Measurements from ENCODE around the gene USH1C. TPM values are rescaled to one million over a fixed set of nuclear protein-coding genes. Genes with fewer than 3 reads are reported as not detected.

Gene USH1C
- total and polyA plus RNA-seq, 9 of the 15 experiments (the other 6 are each of a cell fraction or from before 2014, with no cell fraction given): 0.04 TPM; not detected in 8

DNA sequence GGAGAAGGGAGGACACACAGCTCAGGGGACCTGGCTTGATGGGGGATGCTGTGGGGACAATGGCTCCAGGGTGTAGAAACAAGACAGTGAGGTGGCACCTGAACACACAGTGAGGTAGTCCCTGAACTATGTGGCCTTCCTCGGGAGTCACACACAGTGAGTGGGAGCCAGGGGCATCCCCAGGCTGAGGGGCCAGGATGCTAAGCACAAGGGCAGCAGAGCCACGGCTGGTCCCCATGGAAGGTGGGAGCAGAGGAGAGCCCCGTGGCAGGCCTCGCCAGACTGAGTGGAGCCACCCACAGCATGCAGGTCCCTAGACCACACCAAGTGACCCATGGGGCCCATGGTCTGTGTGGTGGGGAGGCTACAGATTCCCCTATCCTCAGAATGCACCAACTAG lies 41.6 kb downstream of the USH1C start:
- ATAC-seq: no peak
- no peaks in the 10 kb centered on the region for H3K4me1 ChIP-seq (replicated peaks in 1 of 2; ENCODE audit: control insufficient read depth in 2 of 2, insufficient read depth in 2 of 2, low read length in 2 of 2)
- peaks cover under 1 to 62% of the 10 kb centered on the region in 2 experiments; a peak in 3 of 5 replicates for H3K27me3 ChIP-seq (ENCODE audit: control insufficient read depth in 2 of 2, insufficient read depth in 2 of 2, low read length in 2 of 2)
- H4K20me1 ChIP-seq (replicated peaks; ENCODE audit: control insufficient read depth, insufficient read depth, low read length): no peaks in the 10 kb centered on the region; the same call in 1 of the 2 replicates
- DNase-seq (ENCODE audit: extremely low read depth in 1 of 4, low spot score in 3 of 4): no peak
- intact Hi-C loops (cut with micrococcal nuclease) (no loop called here), in situ Hi-C loops (cut with MboI) (no loop called here)
- BruUV-seq (replicated peaks): no TSS peak
- no peak overlapping the region for H3K4me2 ChIP-seq (ENCODE audit: insufficient read depth, low read length)
- TF ChIP-seq HOXB6 (CRISPR knock-in tag; IDR thresholded peaks at IDR 0.05; ENCODE audit: borderline replicate concordance) (no peak), ZNF197 (CRISPR knock-in tag; IDR thresholded peaks at IDR 0.05; ENCODE audit: low read depth) (no peak), RUNX1 (IDR thresholded peaks at IDR 0.05; ENCODE audit: low read depth) (no peak), NFE2L1 (tag; IDR thresholded peaks at IDR 0.05; ENCODE audit: borderline replicate concordance, low read depth) (no peak), MCM7 (IDR thresholded peaks at IDR 0.05) (no peak), ZNF75A (CRISPR knock-in tag; IDR thresholded peaks at IDR 0.05) (no peak), HNRNPH1 (optimal IDR thresholded peaks at IDR 0.05; ENCODE audit: low read depth, low read length) (no peak), HMG20B (CRISPR knock-in tag; IDR thresholded peaks at IDR 0.05) (no peak), TAF15 (IDR thresholded peaks at IDR 0.05; ENCODE audit: low read depth, low read length) (no peak), ZNF436 (CRISPR knock-in tag; IDR thresholded peaks at IDR 0.05) (no peak), RBM22 (IDR thresholded peaks at IDR 0.05; ENCODE audit: low read depth, low read length, poor library complexity, severe bottlenecking) (no peak), HDAC3 (IDR thresholded peaks at IDR 0.05; ENCODE audit: borderline replicate concordance, partially characterized antibody) (no peak), ELF2 (CRISPR knock-in tag; IDR thresholded peaks at IDR 0.05) (no peak), EP300 (IDR thresholded peaks at IDR 0.05; ENCODE audit: low read length) (no peak), ZNF3 (CRISPR knock-in tag; IDR thresholded peaks at IDR 0.05) (no peak)
- TF ChIP-seq, protein P1, sequence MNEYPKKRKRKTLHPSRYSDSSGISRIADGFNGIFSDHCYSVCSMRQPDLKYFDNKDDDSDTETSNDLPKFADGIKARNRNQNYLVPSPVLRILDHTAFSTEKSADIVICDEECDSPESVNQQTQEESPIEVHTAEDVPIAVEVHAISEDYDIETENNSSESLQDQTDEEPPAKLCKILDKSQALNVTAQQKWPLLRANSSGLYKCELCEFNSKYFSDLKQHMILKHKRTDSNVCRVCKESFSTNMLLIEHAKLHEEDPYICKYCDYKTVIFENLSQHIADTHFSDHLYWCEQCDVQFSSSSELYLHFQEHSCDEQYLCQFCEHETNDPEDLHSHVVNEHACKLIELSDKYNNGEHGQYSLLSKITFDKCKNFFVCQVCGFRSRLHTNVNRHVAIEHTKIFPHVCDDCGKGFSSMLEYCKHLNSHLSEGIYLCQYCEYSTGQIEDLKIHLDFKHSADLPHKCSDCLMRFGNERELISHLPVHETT (CRISPR knock-in tag; conservative IDR thresholded peaks at IDR 0.05 in 1 of 2, IDR thresholded peaks at IDR 0.05 in 1 of 2): no peak
- TF ChIP-seq, protein P2, sequence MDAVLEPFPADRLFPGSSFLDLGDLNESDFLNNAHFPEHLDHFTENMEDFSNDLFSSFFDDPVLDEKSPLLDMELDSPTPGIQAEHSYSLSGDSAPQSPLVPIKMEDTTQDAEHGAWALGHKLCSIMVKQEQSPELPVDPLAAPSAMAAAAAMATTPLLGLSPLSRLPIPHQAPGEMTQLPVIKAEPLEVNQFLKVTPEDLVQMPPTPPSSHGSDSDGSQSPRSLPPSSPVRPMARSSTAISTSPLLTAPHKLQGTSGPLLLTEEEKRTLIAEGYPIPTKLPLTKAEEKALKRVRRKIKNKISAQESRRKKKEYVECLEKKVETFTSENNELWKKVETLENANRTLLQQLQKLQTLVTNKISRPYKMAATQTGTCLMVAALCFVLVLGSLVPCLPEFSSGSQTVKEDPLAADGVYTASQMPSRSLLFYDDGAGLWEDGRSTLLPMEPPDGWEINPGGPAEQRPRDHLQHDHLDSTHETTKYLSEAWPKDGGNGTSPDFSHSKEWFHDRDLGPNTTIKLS (IDR thresholded peaks at IDR 0.05; ENCODE audit: borderline replicate concordance, low read depth): no peak
- TF ChIP-seq, protein P3, sequence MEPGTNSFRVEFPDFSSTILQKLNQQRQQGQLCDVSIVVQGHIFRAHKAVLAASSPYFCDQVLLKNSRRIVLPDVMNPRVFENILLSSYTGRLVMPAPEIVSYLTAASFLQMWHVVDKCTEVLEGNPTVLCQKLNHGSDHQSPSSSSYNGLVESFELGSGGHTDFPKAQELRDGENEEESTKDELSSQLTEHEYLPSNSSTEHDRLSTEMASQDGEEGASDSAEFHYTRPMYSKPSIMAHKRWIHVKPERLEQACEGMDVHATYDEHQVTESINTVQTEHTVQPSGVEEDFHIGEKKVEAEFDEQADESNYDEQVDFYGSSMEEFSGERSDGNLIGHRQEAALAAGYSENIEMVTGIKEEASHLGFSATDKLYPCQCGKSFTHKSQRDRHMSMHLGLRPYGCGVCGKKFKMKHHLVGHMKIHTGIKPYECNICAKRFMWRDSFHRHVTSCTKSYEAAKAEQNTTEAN (CRISPR knock-in tag; IDR thresholded peaks at IDR 0.05): no peak
- POLR2A ChIA-PET: no interaction called here
- H3K9me3 ChIP-seq (replicated peaks; ENCODE audit: control insufficient read depth, insufficient read depth, low read depth, low read length): no peaks in the 10 kb centered on the region
- no peaks in the 10 kb centered on the region for H3K79me2 ChIP-seq (ENCODE audit: control insufficient read depth, insufficient read depth, low read length)
- no peak overlapping the region for H3K9ac ChIP-seq (ENCODE audit: insufficient read depth in 1 of 2, low read depth in 2 of 2, low read length in 2 of 2)
- H3K9me1 ChIP-seq (ENCODE audit: control insufficient read depth, insufficient read depth, low read length): peaks cover 4% of the 10 kb centered on the region
- H3K36me3 ChIP-seq (ENCODE audit: control insufficient read depth, insufficient read depth, low read length): no peaks in the 10 kb centered on the region
- 0% methylated on average over 4 of the region's 4 CpGs for WGBS (ENCODE audit: insufficient coverage, low coverage, missing lambda C conversion rate)
- H2AFZ ChIP-seq (ENCODE audit: low read depth, low read length): no peak overlapping the region
- CTCF ChIA-PET (ENCODE audit: low intra/inter-chr PET ratio): no interaction called here
- H3K4me3 ChIP-seq: no peak overlapping the region
- no peak for FAIRE-seq
- H3K27ac ChIP-seq (ENCODE audit: extremely low read depth, low read depth, low read length): no peak overlapping the region
